Right lobe of liver (tissue), 4 donors: Measurements from ENCODE around the gene EMD.

ENCODE experiments used
- POLR2A ChIP-seq: fragments of 450-650 bp; IDR thresholded peaks from one replicate; pipeline ENCODE4 v1.6.1; 2017; ENCODE audit warnings: antibody characterized with exemption, mild to moderate bottlenecking
- TF ChIP-seq, protein P1 (sequence below), 4 donors: fragments of 200-600 bp in 3 of 4; fragments of 450-650 bp in 1 of 4; IDR thresholded peaks; one replicate each; pipeline versions ENCODE4 v1.5.1 to v1.8.0; 2016 to 2022; ENCODE audit warnings: antibody characterized with exemption in 4 of 4, mild to moderate bottlenecking in 2 of 4
- donor health status: DM: no; HTN: no; CAD: no.
- donor health status: DM: no; HTN: no; CAD: no.
- donor health status: DM: no; HTN: yes; CAD: no.

DNA sequence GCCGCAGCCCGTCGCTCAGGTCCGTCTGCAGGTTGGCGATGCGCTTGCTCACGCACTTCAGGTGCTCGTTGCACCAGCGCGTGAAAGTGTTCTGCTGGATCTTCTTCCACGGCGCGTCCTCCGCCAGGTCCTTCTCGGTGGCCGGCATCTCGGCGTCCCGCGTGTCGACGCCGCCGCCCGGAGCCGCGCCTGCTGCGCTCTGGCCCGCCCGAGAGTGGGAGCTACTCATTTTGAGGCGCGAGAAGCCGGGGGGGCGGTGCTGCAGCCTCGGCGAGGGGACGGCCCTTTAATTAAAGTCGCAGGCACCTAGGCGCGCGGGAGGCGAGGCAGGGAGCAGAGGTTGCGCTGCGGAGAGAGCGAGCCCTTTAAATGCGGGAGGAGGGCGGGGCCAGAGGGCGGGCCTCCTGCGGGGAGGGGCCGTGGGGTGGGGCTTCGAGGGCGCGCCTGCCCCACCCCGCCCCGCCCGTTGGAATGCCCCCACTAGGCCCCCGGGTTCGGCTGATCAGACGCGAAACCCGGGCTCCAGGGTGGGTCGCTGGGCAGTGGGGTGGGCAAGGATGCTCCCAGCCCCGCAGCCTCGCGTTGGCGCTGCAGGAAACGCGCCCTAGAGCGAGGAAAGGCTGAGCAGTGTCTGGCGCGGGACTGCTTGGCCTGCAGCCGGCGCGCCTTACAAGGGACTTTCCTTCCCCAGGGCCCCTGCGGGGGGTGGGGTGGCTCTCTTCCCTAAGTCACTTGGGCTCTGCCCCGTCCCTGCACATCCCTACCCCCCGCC, 7.9 kb upstream of the EMD start:
- TF ChIP-seq, protein P1, sequence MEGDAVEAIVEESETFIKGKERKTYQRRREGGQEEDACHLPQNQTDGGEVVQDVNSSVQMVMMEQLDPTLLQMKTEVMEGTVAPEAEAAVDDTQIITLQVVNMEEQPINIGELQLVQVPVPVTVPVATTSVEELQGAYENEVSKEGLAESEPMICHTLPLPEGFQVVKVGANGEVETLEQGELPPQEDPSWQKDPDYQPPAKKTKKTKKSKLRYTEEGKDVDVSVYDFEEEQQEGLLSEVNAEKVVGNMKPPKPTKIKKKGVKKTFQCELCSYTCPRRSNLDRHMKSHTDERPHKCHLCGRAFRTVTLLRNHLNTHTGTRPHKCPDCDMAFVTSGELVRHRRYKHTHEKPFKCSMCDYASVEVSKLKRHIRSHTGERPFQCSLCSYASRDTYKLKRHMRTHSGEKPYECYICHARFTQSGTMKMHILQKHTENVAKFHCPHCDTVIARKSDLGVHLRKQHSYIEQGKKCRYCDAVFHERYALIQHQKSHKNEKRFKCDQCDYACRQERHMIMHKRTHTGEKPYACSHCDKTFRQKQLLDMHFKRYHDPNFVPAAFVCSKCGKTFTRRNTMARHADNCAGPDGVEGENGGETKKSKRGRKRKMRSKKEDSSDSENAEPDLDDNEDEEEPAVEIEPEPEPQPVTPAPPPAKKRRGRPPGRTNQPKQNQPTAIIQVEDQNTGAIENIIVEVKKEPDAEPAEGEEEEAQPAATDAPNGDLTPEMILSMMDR (IDR thresholded peaks at IDR 0.05), result no peak
- TF ChIP-seq POLR2A, result peak; percentile 93
